Esophagus (tissue), 2 donors: ENCODE data around the gene CCDC73. TPM values are rescaled to one million over a fixed set of nuclear protein-coding genes. Genes with fewer than 3 reads are reported as not detected.

ENCODE experiments used
- H3K27ac ChIP-seq, 2 donors: one replicate each; pipeline ENCODE4 v1.5.1; 2013; ENCODE audit warnings: low read depth in 2 of 2, mild to moderate bottlenecking in 2 of 2, inconsistent platforms in 1 of 2, low read length in 1 of 2, moderate library complexity in 1 of 2
- H3K27me3 ChIP-seq, 2 donors: one replicate each; pipeline ENCODE4 v1.6.1; 2013; ENCODE audit warnings: low read length in 2 of 2, control low read depth in 1 of 2, mild to moderate bottlenecking in 1 of 2; ENCODE audit not compliant: insufficient read depth in 2 of 2, control insufficient read depth in 1 of 2
- H3K36me3 ChIP-seq, 2 donors: one replicate each; pipeline ENCODE4 v1.6.1; 2013; ENCODE audit warnings: low read length in 1 of 2; ENCODE audit not compliant: control insufficient read depth in 2 of 2, insufficient read depth in 2 of 2
- H3K4me1 ChIP-seq, 2 donors: one replicate each; pipeline ENCODE4 v1.6.1; 2013; ENCODE audit warnings: low read length in 1 of 2; ENCODE audit not compliant: control insufficient read depth in 2 of 2, insufficient read depth in 2 of 2
- H3K4me3 ChIP-seq, 2 donors: one replicate each; pipeline ENCODE4 v1.5.1; 2013; ENCODE audit warnings: low read length in 2 of 2, mild to moderate bottlenecking in 2 of 2, low read depth in 1 of 2, moderate library complexity in 1 of 2
- H3K9me3 ChIP-seq, 2 donors: one replicate each; pipeline ENCODE4 v1.6.1; 2013; ENCODE audit warnings: mild to moderate bottlenecking in 2 of 2, low read depth in 1 of 2, low read length in 1 of 2, moderate library complexity in 1 of 2; ENCODE audit not compliant: control insufficient read depth in 2 of 2, insufficient read depth in 1 of 2
- WGBS, 2 donors: extraction: QIAGEN DNeasy Blood & Tissue Kit; methylation state at CpG; one replicate each; pipeline ENCODE4 v1.1.7; 2013; 5-methylcytosine and 5-hydroxymethylcytosine counted together
- polyA plus RNA-seq, 2 donors: library from polyadenylated mRNA; stranded (reverse); fragments of 200-250 nt; gene quantifications; one replicate each; pipeline ENCODE4 v1.2.3, GENCODE V29; 2013
- donor health status: healthy with polysubstance abuse.
- donor health status: Bipolar disorder and iron deficiency.

CCDC73 gene
- polyA plus RNA-seq, result under 1 TPM; 0.02 to 0.05 TPM

DNA sequence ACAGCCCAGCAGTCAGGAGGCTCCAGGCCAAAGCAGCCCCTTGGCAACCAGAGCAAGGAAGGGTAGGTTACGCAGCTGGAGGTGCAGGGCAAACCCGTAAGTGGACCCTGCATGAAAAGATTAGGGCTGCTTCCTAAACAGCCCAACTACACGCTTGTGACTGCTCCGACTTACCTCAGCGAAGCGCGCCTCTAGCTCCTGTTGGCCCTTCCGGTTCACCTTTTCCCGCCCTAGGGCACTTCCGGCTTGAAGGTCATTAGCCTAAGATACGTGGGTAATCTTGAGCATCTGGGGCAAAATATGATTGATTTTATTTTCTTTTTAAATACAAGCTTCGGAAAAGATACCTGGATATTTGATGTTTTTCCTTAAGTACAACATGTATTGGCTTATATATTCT, at the start of gene CCDC73:
CCDC73 (minus strand) TSS at position 224 of the 400 bp plus-strand sequence. CDS start 34,419 bp downstream, outside the sequence.
- H3K4me1 ChIP-seq, result no peaks in the 10 kb centered on the region
- no peaks in the 10 kb centered on the region for H3K9me3 ChIP-seq
- no peaks in the 10 kb centered on the region for H3K36me3 ChIP-seq
- no peak within 1 kb of the TSS for H3K4me3 ChIP-seq
- WGBS, 2 donors, result 89 to 93% methylated on average over 12 of the region's 12 CpGs
- peaks cover 2% of the 10 kb centered on the region in 2 donors for H3K27me3 ChIP-seq
- H3K27ac ChIP-seq, result no peak within 1 kb of the TSS

DNA sequence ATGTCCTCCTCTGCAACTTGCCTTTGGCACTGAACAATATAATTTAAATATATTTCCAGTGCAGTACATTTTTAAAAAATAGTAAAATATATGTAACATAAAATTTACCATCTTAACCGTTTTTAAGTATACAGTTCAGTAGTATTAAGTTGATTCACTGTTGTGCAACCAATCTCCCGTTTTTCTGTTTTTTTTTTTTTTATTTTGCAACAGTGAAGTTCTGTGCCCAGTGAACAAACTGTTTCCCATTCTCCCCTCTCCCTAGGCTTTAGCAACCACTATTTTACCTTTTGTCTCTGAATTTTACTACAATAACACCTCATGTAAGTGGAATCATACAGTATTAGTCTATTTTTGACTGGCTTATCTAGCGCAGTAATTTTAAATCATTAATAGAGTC, 49.1 kb upstream of the CCDC73 start:
- WGBS, 2 donors, result 66 to 76% methylated on average over 3 of the region's 3 CpGs
- H3K27me3 ChIP-seq, result no peaks in the 10 kb centered on the region
- no peak overlapping the region for H3K4me3 ChIP-seq
- H3K9me3 ChIP-seq, result no peaks in the 10 kb centered on the region
- H3K27ac ChIP-seq, result no peak overlapping the region
- H3K4me1 ChIP-seq, result no peaks in the 10 kb centered on the region
- H3K36me3 ChIP-seq, result peaks cover 0 to 5% of the 10 kb centered on the region in 2 donors

DNA sequence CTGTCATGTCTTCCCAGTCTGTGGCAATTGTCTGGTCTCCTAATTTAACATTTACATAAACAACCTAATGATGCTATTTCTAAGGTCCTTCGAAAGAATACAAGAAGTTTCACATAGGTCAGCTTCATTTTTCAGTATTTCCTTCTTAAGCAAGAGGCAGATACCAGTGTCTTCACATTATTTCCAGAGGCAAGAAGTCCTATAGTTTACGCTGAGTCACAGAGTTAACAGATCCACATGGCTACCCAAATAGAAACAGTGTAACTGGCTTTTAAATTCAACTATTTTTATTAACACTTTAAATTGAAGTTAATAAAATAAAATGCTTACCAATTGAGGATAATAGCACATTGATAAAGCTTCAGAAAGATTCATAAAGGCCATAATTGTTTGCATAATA, 46.1 kb upstream of the CCDC73 start:
- Histone ChIP-seq H3K4me3 (no peak overlapping the region), H3K4me1 (no peaks in the 10 kb centered on the region), H3K27me3 (no peaks in the 10 kb centered on the region), H3K27ac (no peak overlapping the region), H3K36me3 (peaks cover 0 to 3% of the 10 kb centered on the region in 2 donors), H3K9me3 (no peaks in the 10 kb centered on the region)
- WGBS, 2 donors, result 86 to 92% methylated on average over 2 of the region's 2 CpGs

DNA sequence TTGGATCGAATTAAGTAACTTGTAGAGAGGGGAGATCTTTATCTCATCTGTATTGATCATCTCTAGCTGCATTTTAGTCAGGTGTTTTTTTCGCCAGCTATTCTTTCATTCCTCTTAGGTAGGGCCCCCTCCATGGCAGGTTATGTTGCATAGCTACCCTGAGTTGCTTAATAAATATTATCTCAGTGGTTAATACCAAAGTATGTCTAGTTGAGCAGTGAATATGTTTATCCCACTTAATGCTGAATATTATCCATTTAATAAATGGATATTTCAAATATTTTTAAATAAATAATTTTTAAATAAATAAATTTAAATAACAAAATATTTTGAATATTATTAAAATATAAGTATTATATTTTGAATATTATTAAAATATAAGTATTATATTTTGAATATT, 44.8 kb upstream of the CCDC73 start:
- Histone ChIP-seq H3K9me3 (no peaks in the 10 kb centered on the region), H3K36me3 (peaks cover 0 to 3% of the 10 kb centered on the region in 2 donors), H3K27me3 (no peaks in the 10 kb centered on the region), H3K4me3 (no peak overlapping the region), H3K27ac (peak overlapping the region in 1 of 2 donors; percentile 39), H3K4me1 (no peaks in the 10 kb centered on the region)
- WGBS, 2 donors, result 56 to 62% methylated on average over 2 of the region's 2 CpGs

DNA sequence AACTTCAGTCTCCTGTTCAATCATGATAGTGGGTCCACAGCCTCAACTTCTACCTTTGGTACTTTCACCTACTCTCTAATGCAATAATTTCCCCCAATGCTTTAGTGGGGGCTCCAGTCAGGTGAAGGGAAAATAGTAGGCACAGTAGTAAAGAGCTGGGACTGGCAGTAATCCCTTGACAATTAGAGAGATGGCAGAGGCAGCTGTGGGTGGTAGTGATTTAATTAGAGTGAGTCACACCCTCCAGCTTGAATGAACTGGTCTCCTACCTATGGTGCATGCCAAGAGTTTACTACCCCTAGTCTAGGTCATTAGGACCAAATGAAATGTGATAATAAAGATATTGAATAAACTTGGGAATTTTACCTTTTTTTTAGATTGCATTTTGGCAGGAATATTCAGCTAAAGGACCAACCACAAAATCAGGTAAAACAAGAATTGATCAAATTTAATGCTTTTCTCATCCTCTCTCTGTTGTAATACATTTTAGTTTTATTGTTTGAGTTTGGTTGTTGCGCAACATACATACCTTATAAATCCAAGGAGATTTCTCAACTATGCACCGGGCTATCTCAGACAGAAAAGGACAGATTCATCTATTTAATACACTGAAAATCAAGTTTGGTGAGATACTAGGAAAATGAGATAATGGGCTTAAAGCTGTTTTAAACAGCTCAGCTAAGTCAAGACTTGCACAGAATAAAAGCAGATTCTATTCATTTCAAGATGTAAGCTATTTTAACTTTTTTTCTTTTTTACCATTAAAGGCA, 44.2 kb upstream of the CCDC73 start:
- H3K36me3 ChIP-seq, result no peaks in the 10 kb centered on the region
- H3K4me1 ChIP-seq, result no peaks in the 10 kb centered on the region
- no peaks in the 10 kb centered on the region for H3K9me3 ChIP-seq
- H3K4me3 ChIP-seq, result peak overlapping the region in 1 of 2 donors; percentile 7
- H3K27ac ChIP-seq, result peak overlapping the region; percentile 64 to 84
- WGBS, 2 donors, result 48 to 60% methylated on average over 2 of the region's 2 CpGs
- no peaks in the 10 kb centered on the region for H3K27me3 ChIP-seq

DNA sequence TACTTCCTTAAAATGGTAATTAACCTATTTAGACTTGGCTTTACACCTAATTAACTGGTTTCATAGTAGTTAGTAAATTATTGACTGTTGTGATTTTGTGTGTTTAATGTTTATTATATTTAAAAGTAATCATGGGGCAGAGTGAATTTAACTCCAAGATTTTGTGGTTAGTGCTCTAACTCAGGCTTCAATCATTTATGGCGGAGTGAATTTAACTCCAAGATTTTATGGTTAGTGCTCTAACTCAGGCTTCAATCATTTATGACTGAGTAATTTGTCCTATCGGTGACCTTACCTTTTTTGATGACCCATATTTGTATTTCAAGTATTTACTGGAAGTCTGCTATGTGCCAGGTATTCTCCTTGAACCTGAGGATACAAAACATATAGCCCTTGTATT, 42.5 kb upstream of the CCDC73 start:
- H3K27me3 ChIP-seq, result no peaks in the 10 kb centered on the region
- H3K36me3 ChIP-seq, result peaks cover 0 to 4% of the 10 kb centered on the region in 2 donors
- WGBS, 2 donors, result 76 to 81% methylated on average over 2 of the region's 2 CpGs
- H3K4me1 ChIP-seq, result no peaks in the 10 kb centered on the region
- no peak overlapping the region for H3K27ac ChIP-seq
- no peak overlapping the region for H3K4me3 ChIP-seq
- H3K9me3 ChIP-seq, result no peaks in the 10 kb centered on the region

DNA sequence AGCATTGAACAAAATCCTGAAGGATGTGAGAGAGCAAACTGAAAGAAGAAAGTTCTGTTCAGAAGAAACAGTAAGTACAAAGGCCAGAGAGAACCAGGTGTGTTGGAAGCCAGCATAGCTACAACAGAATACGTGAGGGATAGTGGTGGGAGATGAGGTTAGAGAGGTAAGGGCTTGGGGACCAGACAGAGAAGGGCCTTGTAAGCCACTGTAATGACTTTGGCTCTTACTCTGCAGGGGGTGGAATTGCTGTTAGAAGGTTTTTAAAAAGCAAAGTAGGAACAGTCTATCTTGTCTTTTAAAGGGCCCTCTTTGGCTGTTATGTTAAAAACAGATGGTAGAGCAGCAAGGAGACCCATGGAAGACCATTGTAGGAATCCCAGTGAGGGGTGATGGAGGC, 39.5 kb upstream of the CCDC73 start:
- no peaks in the 10 kb centered on the region for H3K4me1 ChIP-seq
- H3K27me3 ChIP-seq, result no peaks in the 10 kb centered on the region
- peaks cover 0 to 4% of the 10 kb centered on the region in 2 donors for H3K36me3 ChIP-seq
- no peaks in the 10 kb centered on the region for H3K9me3 ChIP-seq
- no peak overlapping the region for H3K4me3 ChIP-seq
- 84 to 88% methylated on average over 1 of the region's 1 CpG for WGBS, 2 donors
- H3K27ac ChIP-seq, result no peak overlapping the region

DNA sequence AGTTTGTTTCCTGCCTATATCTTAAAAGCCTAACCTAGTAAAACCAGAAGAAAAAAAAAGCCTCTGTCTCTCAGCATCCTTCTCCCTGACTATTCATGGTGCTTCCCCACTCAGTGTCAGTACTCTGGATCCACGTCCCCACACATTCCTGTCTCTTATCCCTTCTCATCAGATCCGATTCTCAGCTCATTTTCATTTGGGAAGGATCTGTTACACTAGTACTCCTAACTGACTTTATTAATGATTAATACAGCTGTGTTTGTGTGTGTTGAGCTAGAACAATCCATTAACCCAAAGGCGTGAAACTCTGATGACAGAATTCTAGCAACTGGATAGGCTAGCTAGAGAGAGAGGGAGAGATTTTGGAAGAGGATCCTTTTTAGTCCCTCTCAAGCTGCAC, 36.8 kb upstream of the CCDC73 start:
- Histone ChIP-seq H3K36me3 (peaks cover 0 to 4% of the 10 kb centered on the region in 2 donors), H3K27ac (peak overlapping the region in 1 of 2 donors; percentile 19), H3K4me1 (no peaks in the 10 kb centered on the region), H3K27me3 (no peaks in the 10 kb centered on the region), H3K4me3 (peak overlapping the region in 1 of 2 donors; percentile 65), H3K9me3 (no peaks in the 10 kb centered on the region)
- WGBS, 2 donors, result 41 to 53% methylated on average over 3 of the region's 3 CpGs

DNA sequence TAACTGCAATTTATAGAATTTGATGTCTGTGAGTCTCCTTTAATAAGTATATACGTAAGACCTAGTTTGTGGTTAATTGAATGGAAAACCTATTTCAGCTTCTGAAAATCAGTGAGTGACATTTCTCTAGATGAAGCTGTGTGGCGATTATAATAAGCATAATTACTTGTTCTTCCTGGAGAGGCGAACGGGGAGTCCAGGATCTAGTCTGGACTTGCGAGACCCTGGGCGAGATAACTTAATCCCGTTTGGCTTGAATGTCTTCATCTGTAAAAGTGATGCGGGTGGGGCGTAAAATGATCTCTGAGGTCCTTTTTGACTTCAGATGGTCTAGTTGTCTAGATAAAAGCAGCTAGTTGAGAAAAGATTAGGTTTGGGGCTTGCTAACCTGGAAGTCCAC, 36.3 kb upstream of the CCDC73 start:
- Histone ChIP-seq H3K4me3 (peak overlapping the region in 1 of 2 donors; percentile 65), H3K27me3 (no peaks in the 10 kb centered on the region), H3K9me3 (no peaks in the 10 kb centered on the region), H3K4me1 (no peaks in the 10 kb centered on the region), H3K27ac (peak overlapping the region; percentile 9 to 51), H3K36me3 (peaks cover 0 to 4% of the 10 kb centered on the region in 2 donors)
- WGBS, 2 donors, result 37 to 47% methylated on average over 9 of the region's 9 CpGs

DNA sequence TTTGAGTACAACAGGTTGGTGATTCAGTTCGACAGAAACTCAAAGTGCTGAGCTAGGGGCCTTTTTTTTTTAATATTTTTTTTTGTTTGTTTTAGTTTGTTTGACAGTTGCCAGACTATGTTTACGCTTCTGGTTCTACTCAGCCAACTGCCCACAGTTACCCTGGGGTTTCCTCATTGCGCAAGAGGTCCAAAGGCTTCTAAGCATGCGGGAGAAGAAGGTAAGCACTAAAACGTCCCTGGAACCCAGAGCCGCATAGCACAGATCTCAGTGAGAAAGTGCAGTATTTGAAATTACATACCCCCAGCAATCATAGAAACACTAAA, 35.9 kb upstream of the CCDC73 start:
- Histone ChIP-seq H3K27me3 (no peaks in the 10 kb centered on the region), H3K4me3 (peak overlapping the region; percentile 65 to 67), H3K9me3 (no peaks in the 10 kb centered on the region), H3K4me1 (no peaks in the 10 kb centered on the region), H3K27ac (peak overlapping the region; percentile 91 to 94), H3K36me3 (peaks cover 0 to 4% of the 10 kb centered on the region in 2 donors)
- 14 to 17% methylated on average over 6 of the region's 6 CpGs for WGBS, 2 donors
